Lower lobe of right lung (tissue), 2 donors: ENCODE data around the gene NBAS. TPM values are rescaled to one million over a fixed set of nuclear protein-coding genes. Genes with fewer than 3 reads are reported as not detected.
A peak's percentile ranks its signal among the peaks of the same experiment; 100 is the strongest.

Experiments used
- ATAC-seq, 2 donors: fragments of 200-7000 bp; cut with Tn5 transposase; one replicate each; pipeline ENCODE4 v1.9.1; 2020 to 2022; ENCODE audit warnings: mild to moderate bottlenecking in 2 of 2, moderate library complexity in 2 of 2
- DNase-seq: peaks from one replicate; pipeline ENCODE4 v3.0.0-alpha.2; 2020
- H3K27ac ChIP-seq: fragments of 200-600 bp; one replicate; pipeline ENCODE4 v1.8.0; 2022
- H3K27me3 ChIP-seq: fragments of 200-600 bp; one replicate; pipeline ENCODE4 v1.8.0; 2022; ENCODE audit warnings: low read depth
- H3K36me3 ChIP-seq: fragments of 200-600 bp; one replicate; pipeline ENCODE4 v1.8.0; 2022; ENCODE audit warnings: mild to moderate bottlenecking
- H3K4me1 ChIP-seq: fragments of 200-600 bp; one replicate; pipeline ENCODE4 v1.8.0; 2022
- H3K4me3 ChIP-seq: fragments of 200-600 bp; one replicate; pipeline ENCODE4 v1.8.0; 2022; ENCODE audit warnings: mild to moderate bottlenecking
- H3K9me3 ChIP-seq: fragments of 200-600 bp; one replicate; pipeline ENCODE4 v1.8.0; 2022
- intact Hi-C: fragments of 100-400 bp; cut with DNase I; formaldehyde crosslinking; loops from one replicate; pipeline ENCODE4 v1.11.0; 2022
- total RNA-seq: library from RNA; stranded (reverse); fragmentation: NEBNext Ultra II Directional; extraction: Animal tissue kit (Norgen Biotek cat#: 25700); gene quantifications from one replicate; pipeline ENCODE4 v1.2.1, GENCODE V29; 2021
- TF ChIP-seq, protein P1 (sequence below): fragments of 200-600 bp; IDR thresholded peaks from one replicate; pipeline ENCODE4 v1.8.0; 2022; ENCODE audit warnings: antibody characterized with exemption, mild to moderate bottlenecking
- donor health status: DM: no; HTN: yes; CAD: no; lungs with severe emphysema.

The NBAS gene
- total RNA-seq, 1 donor from 2014 or later: 42.4 TPM

DNA sequence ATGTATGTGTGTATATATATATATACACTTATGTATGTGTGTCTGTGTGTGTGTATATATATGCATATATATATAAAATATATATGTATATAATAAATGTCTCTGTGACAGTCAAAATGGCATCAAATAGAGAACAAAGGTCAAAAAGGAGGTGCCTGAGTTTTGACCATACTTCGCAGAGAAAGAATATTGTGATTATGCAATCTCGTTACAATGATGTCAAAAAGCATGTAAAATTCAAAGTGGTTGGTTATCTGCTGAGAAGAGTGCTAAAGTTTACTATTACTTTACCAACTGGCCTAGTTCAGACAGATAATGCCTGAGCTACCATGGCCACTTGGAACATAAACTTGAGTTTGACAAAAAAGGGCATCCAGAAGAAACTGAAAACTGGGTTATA is 375.0 kb downstream of the NBAS start:
- intact Hi-C loops: no loop called here
- peaks cover 18% of the 10 kb centered on the region for H3K36me3 ChIP-seq
- H3K27me3 ChIP-seq: no peaks in the 10 kb centered on the region

DNA sequence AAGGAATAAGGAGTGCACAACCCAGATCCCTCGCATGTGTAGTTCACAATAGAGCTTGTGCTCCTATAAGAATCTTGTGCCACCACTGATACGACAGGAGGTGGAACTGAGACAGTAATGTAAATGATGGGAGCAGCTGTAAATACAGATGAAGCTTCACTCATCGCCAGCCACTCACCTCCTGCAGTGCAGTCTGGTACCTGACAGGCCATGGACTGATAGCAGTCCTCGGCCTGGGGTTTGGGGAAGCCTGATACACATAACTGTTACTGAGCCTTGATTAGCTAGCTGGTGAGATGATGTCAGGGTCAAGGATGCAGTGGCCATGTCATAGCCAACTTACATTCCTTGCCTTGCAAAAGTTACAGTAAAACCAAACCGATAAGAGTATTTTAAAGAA is 376.6 kb downstream of the NBAS start:
- Histone ChIP-seq H3K36me3 (peaks cover 15% of the 10 kb centered on the region), H3K4me1 (no peaks in the 10 kb centered on the region), H3K4me3 (no peak overlapping the region), H3K27me3 (no peaks in the 10 kb centered on the region), H3K27ac (no peak overlapping the region), H3K9me3 (no peaks in the 10 kb centered on the region)
- intact Hi-C loops: no loop called here
- no peak for ATAC-seq
- no peak for DNase-seq
- TF ChIP-seq, protein P1, sequence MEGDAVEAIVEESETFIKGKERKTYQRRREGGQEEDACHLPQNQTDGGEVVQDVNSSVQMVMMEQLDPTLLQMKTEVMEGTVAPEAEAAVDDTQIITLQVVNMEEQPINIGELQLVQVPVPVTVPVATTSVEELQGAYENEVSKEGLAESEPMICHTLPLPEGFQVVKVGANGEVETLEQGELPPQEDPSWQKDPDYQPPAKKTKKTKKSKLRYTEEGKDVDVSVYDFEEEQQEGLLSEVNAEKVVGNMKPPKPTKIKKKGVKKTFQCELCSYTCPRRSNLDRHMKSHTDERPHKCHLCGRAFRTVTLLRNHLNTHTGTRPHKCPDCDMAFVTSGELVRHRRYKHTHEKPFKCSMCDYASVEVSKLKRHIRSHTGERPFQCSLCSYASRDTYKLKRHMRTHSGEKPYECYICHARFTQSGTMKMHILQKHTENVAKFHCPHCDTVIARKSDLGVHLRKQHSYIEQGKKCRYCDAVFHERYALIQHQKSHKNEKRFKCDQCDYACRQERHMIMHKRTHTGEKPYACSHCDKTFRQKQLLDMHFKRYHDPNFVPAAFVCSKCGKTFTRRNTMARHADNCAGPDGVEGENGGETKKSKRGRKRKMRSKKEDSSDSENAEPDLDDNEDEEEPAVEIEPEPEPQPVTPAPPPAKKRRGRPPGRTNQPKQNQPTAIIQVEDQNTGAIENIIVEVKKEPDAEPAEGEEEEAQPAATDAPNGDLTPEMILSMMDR: no peak

More for the DNA sequence above, 375.0 kb downstream of the NBAS start:
- no peaks in the 10 kb centered on the region for H3K4me1 ChIP-seq
- TF ChIP-seq, protein P1: no peak
- ATAC-seq (no peak), DNase-seq (no peak)
- no peaks in the 10 kb centered on the region for H3K9me3 ChIP-seq
- no peak overlapping the region for H3K4me3 ChIP-seq
- H3K27ac ChIP-seq: no peak overlapping the region

DNA sequence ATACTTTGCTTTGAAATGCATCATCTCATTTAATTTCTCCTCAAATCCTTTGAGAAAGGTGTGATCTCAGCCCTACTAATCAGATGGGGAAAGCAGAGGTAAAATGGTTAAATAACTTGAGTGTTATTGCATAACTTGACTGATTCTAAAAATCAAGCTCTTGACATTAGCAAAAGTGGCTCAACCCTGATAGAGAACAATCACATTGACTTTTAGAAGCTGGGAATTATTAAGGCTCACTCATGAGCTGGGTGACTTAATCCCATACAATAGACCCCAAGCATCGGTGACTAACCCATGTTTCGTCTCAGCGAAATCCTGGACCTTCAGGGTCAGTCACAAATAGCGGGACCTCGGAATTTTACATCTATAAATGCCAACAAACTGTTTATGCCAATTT is 378.9 kb downstream of the NBAS start:
- Histone ChIP-seq H3K27ac (no peak overlapping the region), H3K36me3 (peaks cover 14% of the 10 kb centered on the region), H3K27me3 (no peaks in the 10 kb centered on the region), H3K9me3 (no peaks in the 10 kb centered on the region), H3K4me1 (no peaks in the 10 kb centered on the region), H3K4me3 (no peak overlapping the region)
- intact Hi-C loops: no loop called here
- TF ChIP-seq, protein P1: no peak
- ATAC-seq (peak; percentile 24 to 51), DNase-seq (no peak)

DNA sequence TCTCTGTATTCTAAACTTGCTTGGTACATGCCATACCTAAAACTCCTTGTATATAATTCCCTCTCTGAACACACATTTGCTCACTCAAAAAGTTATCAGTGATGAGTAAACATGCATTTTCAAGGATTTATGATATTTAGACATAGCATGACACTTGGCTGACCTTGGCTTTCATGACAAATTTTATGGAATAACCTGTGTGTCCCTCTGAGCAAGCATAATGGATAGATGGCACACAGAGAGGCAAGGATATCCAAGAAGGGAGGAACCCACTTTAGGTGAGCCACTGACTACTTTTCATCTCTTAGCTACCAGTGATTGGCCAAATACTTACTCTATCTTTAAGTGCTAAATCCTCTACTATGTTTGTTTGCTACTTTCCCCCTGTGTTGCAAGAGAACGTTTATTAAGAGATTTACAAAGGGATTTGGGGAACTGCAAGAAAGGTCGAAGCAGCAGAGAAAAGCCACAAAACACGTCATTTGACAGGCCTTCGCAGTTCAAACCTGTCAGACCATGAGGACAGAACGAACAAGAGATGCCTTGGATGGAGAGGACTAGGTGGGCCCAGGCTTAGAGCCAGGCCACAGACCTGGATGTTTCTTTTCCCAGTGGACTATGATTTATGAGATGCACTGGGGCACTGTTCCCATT is 379.9 kb downstream of the NBAS start:
- ATAC-seq (peak; percentile 31 to 69), DNase-seq (no peak)
- Histone ChIP-seq H3K36me3 (peaks cover 6% of the 10 kb centered on the region), H3K27ac (no peak overlapping the region), H3K9me3 (no peaks in the 10 kb centered on the region), H3K4me1 (no peaks in the 10 kb centered on the region), H3K4me3 (no peak overlapping the region), H3K27me3 (no peaks in the 10 kb centered on the region)
- TF ChIP-seq, protein P1: no peak
- intact Hi-C loops: no loop called here

DNA sequence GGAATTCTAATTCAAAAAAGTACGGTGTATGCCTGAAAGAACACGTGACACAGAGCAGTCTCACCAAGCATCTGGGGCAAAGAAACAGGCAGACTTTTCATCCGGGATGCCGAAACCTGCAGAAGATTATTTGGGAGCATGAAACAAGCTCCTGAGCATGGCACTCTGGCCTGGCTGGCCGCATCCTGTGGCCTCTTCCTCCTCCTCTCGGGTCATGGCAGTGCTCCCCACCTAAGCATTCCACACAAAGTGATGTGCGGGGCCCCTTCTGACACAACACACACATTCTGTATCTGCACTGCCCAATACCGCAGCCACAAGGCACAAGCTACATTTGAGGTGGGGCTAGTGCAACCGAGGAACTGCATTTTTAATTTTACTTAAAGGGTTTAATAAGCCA is 380.8 kb downstream of the NBAS start:
- Histone ChIP-seq H3K9me3 (no peaks in the 10 kb centered on the region), H3K27ac (no peak overlapping the region), H3K4me1 (no peaks in the 10 kb centered on the region), H3K36me3 (peaks cover 6% of the 10 kb centered on the region), H3K27me3 (no peaks in the 10 kb centered on the region), H3K4me3 (no peak overlapping the region)
- ATAC-seq (no peak), DNase-seq (no peak)
- TF ChIP-seq, protein P1: no peak
- intact Hi-C loops: no loop called here
